ENCODE measurements around the gene MAGEB4.
"Not testable (repeated sequence)": the region's sequence is repeated elsewhere in the genome, so short reads cannot be mapped to it uniquely, and the experiment has no call there.

Gene MAGEB4

DNA sequence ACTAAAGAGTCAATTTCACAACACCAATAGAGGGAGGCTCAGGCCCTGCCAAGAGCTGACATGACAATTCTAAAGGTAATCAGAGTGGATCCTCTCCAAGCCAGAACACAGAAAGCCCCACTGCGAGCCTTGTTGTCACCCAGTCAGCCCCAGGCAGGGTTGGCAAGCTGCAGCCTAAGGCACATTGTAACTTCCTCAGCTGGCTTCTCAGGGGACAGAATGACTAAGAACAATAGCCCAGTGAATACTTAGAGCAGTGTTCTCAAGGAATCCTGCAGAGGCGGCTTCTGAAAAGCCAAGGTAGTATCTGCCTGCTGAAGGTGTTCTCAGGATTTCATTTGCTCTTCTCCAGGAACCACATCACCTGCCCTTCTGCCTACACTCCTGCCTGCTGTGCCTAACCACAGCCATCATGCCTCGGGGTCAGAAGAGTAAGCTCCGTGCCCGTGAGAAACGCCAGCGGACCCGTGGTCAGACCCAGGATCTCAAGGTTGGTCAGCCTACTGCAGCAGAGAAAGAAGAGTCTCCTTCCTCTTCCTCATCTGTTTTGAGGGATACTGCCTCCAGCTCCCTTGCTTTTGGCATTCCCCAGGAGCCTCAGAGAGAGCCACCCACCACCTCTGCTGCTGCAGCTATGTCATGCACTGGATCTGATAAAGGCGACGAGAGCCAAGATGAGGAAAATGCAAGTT lies at the start of gene MAGEB4:
Gene MAGEB4, plus strand, starts transcription at position 277 of the 692 bp plus-strand sequence. Its CDS starts 136 bp downstream, at position 413.
- no peak for DNase-seq (ENCODE audit: low read depth in 2 of 2)

GRCh38 chrX:30193910-30194309 lies 47.9 kb upstream of the MAGEB4 start:
- not testable (repeated sequence) for DNase-seq (ENCODE audit: low read depth in 2 of 2)

DNA sequence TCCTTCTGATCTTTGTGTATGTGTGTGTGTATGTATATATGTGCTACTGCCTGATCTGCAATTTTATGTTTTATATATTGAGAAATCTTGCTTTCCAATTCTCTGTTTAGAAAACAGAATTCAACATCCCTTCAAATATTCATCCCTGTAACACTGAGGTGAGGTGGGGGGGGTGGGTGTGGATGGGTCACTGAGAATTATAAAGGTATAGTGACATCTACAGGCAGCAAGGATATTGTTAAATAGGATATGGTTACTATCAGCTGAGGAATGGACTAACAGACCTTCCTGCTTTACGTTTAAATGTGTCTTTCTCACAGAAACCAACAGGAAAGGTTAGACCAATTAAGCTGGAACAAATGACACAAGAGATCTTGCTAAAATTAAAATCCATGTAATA lies 45.5 kb upstream of the MAGEB4 start:
- no peak for DNase-seq (ENCODE audit: low read depth in 2 of 2)

- DNase-seq (ENCODE audit: low read depth in 2 of 2) = no peak
These were observed 29.6 kb upstream of the MAGEB4 start for GRCh38 chrX:30212172-30212571.

DNA sequence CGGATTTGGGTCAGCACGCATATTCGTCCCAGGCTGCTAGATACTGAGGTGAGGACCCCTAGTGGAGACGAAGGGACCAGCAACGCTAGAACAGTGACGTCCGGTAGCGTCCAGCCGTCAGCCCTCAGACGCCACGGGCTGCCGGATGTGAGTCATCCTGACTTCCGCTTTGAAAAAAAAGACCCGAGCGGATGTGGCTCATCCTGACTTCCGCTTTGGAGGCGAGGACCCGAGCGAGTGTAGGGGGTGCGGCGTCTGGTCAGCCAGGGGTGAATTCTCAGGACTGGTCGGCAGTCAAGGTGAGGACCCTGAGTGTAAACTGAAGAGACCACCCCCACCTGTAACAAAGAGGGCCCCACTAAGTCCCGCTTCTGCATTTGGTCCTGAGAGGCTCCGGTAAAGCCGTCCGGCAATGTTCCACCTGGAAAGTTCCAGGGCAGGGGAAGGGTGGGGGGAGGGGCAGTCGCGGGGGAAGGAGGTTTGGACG lies 26.4 kb upstream of the MAGEB4 start, which contains the start of gene MAGEB2:
Gene MAGEB2, plus strand, starts transcription at position 207 of the 487 bp plus-strand sequence. CDS start 3,018 bp downstream, outside the sequence.
- DNase-seq (ENCODE audit: low read depth in 2 of 2) = no peak

GRCh38 chrX:30217465-30217864 lies 24.3 kb upstream of the MAGEB4 start:
- DNase-seq (ENCODE audit: low read depth in 2 of 2) = no peak

DNA sequence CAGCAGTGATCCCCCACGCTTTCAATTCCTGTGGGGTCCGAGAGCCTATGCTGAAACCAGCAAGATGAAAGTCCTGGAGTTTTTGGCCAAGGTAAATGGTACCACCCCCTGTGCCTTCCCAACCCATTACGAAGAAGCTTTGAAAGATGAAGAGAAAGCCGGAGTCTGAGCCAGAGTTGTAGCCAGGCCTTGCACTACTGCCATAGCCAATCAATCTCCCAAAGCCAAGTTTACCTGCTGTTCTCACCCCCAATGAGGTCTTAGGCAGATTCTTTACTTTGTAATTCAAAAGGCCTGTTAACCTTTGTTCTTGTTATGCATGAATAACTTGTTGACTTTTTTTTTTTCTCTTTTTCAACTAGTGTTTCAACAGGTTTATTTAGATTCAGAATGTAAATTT lies 22.4 kb upstream of the MAGEB4 start:
- no peak for DNase-seq (ENCODE audit: low read depth in 2 of 2)

DNA sequence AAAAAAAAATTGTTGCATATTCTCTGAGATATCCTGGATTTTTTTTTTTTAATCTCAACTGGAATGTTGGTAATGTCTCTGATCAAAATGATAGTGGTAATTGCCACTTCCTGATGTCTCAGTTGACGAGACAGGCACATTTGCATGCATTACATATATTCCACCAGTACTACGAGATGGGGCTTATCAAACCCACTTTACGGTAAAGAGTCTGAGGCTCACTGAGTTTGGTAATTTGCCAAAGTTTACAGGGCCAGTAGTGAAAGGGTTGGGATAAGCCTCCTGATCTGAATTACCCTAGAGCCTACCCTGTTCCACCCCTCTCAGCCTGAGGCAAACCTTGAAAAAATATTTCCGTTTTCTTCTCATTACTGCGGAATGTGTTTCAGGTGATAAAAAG lies 21.1 kb upstream of the MAGEB4 start:
- DNase-seq (ENCODE audit: low read depth in 2 of 2) = no peak

- DNase-seq (ENCODE audit: low read depth in 2 of 2) = no peak
These were observed 17.3 kb upstream of the MAGEB4 start for GRCh38 chrX:30224536-30224935.

DNA sequence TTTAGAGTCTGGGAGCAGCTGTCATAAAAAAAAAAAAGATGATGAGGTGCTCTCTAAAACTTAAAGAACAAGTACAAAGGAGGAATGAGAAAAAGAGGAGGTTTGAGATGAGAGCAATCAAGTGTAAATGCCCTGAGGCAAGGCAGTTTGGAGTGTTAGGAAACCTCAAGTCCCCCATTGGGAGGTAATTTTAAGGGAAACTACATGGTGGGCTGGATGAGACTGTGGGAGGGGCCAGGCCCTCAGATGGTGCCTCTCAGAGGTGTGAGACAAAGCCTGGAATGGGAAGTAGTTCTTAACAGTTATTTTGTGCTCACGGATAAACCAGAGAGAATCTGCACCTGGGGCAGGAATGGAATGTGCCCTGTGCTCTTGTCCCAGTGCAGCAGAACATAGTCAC lies 13.3 kb upstream of the MAGEB4 start:
- no peak for DNase-seq (ENCODE audit: low read depth in 2 of 2)

DNA sequence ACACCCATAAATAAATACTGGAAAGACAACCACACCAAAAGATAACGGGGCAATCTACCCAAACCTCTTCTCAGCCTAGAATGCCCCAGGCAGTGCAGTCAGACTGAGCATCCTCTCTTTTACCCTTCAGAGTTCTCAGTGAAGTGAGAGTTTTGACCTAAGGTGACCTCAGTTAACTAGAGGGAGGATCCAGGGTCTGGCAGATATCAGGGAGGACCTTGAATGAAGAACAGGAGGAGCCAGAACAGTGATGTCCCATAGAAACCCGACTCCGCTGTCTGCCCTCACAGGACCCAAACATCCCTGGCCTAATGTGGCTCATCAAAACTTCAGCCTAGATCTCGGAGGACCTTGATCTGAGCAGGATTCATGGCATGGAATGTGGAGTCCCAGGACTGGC lies 11.4 kb upstream of the MAGEB4 start, which contains the start of gene MAGEB3:
Gene MAGEB3, plus strand, starts transcription at position 263 of the 400 bp plus-strand sequence. CDS start 5,268 bp downstream, outside the sequence.
- no peak for DNase-seq (ENCODE audit: low read depth in 2 of 2)

DNA sequence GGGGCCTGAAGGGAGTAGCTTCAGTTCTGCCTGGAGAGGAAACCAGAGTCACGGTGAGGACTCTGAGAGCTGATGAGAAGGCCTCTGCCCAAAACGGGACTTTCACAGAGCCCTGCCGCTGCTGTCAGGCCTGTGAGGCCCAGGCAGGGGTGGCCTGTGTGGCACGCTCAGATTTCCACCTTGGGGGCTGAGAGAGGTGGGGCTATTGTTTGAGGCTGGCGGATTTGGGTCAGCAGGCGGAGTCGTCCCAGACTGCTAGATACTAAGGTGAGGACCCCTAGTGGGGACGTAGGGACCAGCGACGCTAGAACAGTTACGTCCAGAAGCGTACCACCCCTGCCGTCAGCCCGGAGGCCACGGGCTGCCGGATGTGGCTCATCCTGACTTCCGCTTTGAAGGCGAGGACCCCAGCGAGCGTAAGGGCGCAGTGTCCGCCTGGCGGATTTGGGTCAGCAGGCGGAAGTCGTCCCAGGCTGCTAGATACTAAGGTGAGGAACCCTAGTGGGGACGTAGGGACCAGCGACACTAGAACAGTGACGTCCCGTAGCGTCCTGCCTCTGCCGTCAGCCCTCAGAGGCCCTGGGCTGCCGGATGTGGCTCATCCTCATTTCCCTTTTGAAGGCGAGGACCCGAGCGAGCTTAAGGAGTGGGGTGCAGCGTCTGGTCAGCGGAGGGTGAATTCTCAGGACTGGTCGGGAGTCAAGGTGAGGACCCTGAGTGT lies 5.1 kb downstream of the MAGEB4 start, which contains the start of gene MAGEB1:
Gene MAGEB1, plus strand, starts transcription at position 378 of the 721 bp plus-strand sequence. CDS start 3,348 bp downstream, outside the sequence.
- DNase-seq (ENCODE audit: low read depth in 2 of 2) = no peak

DNA sequence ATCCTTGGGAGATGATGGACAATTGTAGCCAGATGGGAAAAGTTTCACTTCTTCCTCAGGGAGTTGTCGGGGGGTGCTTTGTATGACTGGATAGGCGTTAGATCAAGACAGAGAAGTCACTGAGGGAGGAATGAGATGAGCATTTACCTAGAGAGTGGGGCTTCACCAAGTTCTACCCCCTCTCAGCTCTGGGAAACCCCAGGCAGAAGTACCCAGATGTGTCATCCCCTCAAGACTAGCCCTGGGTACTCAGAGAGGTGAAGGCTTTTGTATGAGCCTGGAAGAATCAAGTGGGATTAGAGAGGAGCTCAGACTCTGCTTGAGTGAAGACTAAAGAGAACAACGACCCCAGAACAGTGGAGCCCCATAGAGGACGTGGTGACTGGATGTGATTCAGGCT lies 7.1 kb downstream of the MAGEB4 start:
- no peak for DNase-seq (ENCODE audit: low read depth in 2 of 2)

- DNase-seq (ENCODE audit: low read depth in 2 of 2) = no peak
These were observed 11.5 kb downstream of the MAGEB4 start for GRCh38 chrX:30253257-30253656.

GRCh38 chrX:30259927-30260326 lies 18.1 kb downstream of the MAGEB4 start:
- DNase-seq (ENCODE audit: low read depth in 2 of 2) = no peak

DNA sequence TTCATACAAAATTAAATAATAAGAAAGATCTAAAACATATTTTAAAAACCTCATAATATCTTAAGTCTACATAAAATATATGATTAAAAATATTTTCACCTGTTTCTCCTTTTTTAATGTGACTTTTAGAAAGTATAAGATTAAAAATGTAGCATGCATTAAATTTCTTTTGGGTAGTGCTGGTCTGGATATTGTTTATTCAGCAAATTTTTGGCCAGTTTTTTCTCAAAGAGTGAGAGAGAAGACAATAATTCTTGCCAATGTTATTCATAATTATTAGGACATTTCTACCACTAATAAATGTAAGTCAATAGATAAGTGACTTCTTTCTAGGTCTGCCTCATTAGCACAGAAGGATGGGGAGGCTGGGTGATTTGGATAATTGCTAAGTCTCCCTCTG lies 19.2 kb downstream of the MAGEB4 start:
- DNase-seq (ENCODE audit: low read depth in 2 of 2) = no peak

DNA sequence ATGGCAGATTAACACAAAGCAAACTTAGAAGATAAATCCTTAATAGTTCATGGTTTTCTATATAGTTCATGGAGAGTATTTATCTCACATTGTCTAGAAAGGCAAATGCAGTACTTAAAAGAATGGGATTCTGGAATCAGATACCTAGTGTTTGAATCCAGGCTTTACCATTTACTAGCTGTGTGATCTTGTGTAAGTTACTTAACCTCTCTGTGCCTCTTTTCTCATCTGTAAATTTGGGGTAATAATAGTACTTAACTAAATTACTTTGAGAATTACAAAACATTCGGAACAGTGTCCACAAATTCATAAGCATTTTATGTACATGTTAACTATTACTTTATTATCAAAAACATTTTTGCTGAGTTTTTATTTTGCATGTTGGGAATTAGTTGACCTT lies 21.0 kb downstream of the MAGEB4 start:
- DNase-seq (ENCODE audit: low read depth in 2 of 2) = no peak

DNA sequence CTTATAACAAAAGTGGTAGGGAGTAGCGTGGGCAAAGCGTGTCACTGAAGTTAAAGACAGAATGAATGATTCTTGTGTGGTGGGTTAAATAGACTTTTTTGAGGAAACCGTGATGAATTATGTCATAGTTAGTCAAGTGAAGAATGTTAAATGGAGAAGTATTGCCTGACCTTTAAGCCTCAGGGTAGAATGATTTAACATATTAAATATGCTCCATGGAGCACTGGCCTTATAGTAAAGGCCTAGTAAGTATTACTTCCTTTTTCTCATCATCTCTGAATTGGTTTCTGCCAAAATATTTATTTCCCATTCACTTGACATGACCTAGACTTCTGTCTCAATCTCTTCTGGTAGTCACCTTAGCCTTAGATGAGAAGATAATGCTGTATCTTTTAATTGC lies 28.8 kb downstream of the MAGEB4 start:
- no peak for DNase-seq (ENCODE audit: low read depth in 2 of 2)

DNA sequence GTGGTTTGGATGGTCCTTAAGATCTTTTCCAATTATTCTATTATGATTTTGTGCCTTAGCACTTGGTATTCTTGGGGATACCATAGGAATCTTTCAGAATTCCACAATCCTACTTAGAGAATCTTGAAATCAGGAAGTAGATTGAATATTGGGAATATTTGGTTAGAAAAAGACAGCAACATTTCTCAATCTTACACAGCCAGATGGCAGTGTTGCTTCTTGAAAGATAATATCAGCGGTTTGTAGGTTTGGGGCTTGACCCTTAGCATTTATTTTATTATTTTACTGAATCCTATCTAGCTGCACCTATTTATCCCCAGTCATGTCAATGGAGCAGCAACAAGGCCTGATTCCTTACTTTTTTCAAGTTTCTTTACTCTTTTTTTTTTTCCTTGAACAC lies 33.7 kb downstream of the MAGEB4 start:
- DNase-seq (ENCODE audit: low read depth in 2 of 2) = no peak

- no peak for DNase-seq (ENCODE audit: low read depth in 2 of 2)
These were observed 36.6 kb downstream of the MAGEB4 start for GRCh38 chrX:30278365-30278764.

- DNase-seq (ENCODE audit: low read depth in 2 of 2) = no peak
These were observed 38.6 kb downstream of the MAGEB4 start for GRCh38 chrX:30280428-30280827.

- DNase-seq (ENCODE audit: low read depth in 2 of 2) = no peak
These were observed 40.7 kb downstream of the MAGEB4 start for GRCh38 chrX:30282527-30282926.
